Measurements from ENCODE around the gene SERPINA3.

- no peak for TF ChIP-seq CTCF (conservative IDR thresholded peaks at IDR 0.05 in 1 of 2, IDR thresholded peaks at IDR 0.05 in 1 of 2; ENCODE audit: extremely low read depth in 1 of 2, insufficient read depth in 1 of 2, low read depth in 1 of 2, low read length in 2 of 2)
- TF ChIP-seq EZH2 (IDR thresholded peaks at IDR 0.05; ENCODE audit: borderline replicate concordance, low read length) = no peak
Measured at GRCh38 chr14:94632305-94632590, 20.1 kb downstream of the SERPINA3 start.
